PC-3 (cell line): ENCODE results near the gene FRZB.

Experiments
- CTCF ChIP-seq: fragments of 300-600 bp; sonication (generic); conservative IDR thresholded peaks from 2 replicates; pipeline ENCODE4 v1.5.1; 2017; ENCODE audit warnings: antibody characterized with exemption, low read depth, mild to moderate bottlenecking, low read length
- EZH2 ChIP-seq: fragments of 300-600 bp; sonication (generic); IDR thresholded peaks from one replicate; pipeline ENCODE4 v1.6.1; 2017; ENCODE audit warnings: antibody characterized with exemption, mild to moderate bottlenecking, low read length; ENCODE audit not compliant: unreplicated experiment
- EZH2phosphoT487 ChIP-seq: fragments of 300-600 bp; sonication (generic); IDR thresholded peaks from 2 replicates; pipeline ENCODE4 v1.6.1; 2018; ENCODE audit warnings: mild to moderate bottlenecking, antibody characterized with exemption, low read length, borderline replicate concordance

GRCh38 chr2:182833084-182833854, 33.2 kb downstream of the FRZB start:
- TF ChIP-seq CTCF (no peak), EZH2 (no peak), EZH2phosphoT487 (no peak)
